GM12892 (cell line): Measurements from ENCODE around the gene ZNF620.

Experiments used
- POLR2A ChIP-seq: IDR thresholded peaks from 2 replicates; pipeline ENCODE4 v1.6.1; 2011; ENCODE audit warnings: low read depth, low read length, control low read depth
- POLR2AphosphoS5 ChIP-seq: IDR thresholded peaks from 2 replicates; pipeline ENCODE4 v1.6.1; 2011; ENCODE audit warnings: low read depth, low read length, control low read depth
- TAF1 ChIP-seq: IDR thresholded peaks from 2 replicates; pipeline ENCODE4 v1.6.1; 2011; ENCODE audit warnings: low read depth, mild to moderate bottlenecking, control low read depth, low read length, borderline replicate concordance

- no peak for TF ChIP-seq POLR2AphosphoS5
- no peak for TF ChIP-seq POLR2A
- TF ChIP-seq TAF1: no peak
Measured at GRCh38 chr3:40518067-40518466, 12.2 kb downstream of the ZNF620 start.
